ENCODE results near the gene PTPN6. TPM values are rescaled to one million over a fixed set of nuclear protein-coding genes. Genes with fewer than 3 reads are reported as not detected.

PTPN6 gene
- total and polyA plus RNA-seq, 10 of the 15 experiments (the other 5 are each of a cell fraction or from before 2014, with no cell fraction given), result 229 to 457 (median 370) TPM

- no peak for TF ChIP-seq ZNF384 (IDR thresholded peaks at IDR 0.05; ENCODE audit: borderline replicate concordance, low read depth, low read length)
- TF ChIP-seq TCF7 (IDR thresholded peaks at IDR 0.05; ENCODE audit: borderline replicate concordance), result no peak
- TF ChIP-seq SUPT20H (IDR thresholded peaks at IDR 0.05; ENCODE audit: borderline replicate concordance, control insufficient read depth, low read depth, low read length), result no peak
- no peak for TF ChIP-seq ZNF622 (IDR thresholded peaks at IDR 0.05)
- peak; percentile 54 for TF ChIP-seq IKZF1 (conservative IDR thresholded peaks at IDR 0.05)
- no peak for TF ChIP-seq IRF4 (IDR thresholded peaks at IDR 0.05; ENCODE audit: low read depth, low read length)
- TF ChIP-seq SMC3 (IDR thresholded peaks at IDR 0.05; ENCODE audit: borderline replicate concordance, low read length), result no peak
- no peak for TF ChIP-seq BCLAF1 (IDR thresholded peaks at IDR 0.05)
- TF ChIP-seq MTA2 (IDR thresholded peaks at IDR 0.05; ENCODE audit: low read depth), result peak; percentile 31; the same call in 1 of the 2 replicates
- no peak for TF ChIP-seq PAX8 (IDR thresholded peaks at IDR 0.05)
- TF ChIP-seq ZNF207 (IDR thresholded peaks at IDR 0.05; ENCODE audit: borderline replicate concordance), result no peak
- no peak for TF ChIP-seq RBBP5 (conservative IDR thresholded peaks at IDR 0.05)
- TF ChIP-seq EED (IDR thresholded peaks at IDR 0.05; ENCODE audit: low read depth), result 0 out of 2 replicates have a peak, but pooled peaks have one; percentile 24
- no peak for TF ChIP-seq TBL1XR1 (IDR thresholded peaks at IDR 0.05; ENCODE audit: low read depth, low read length)
- TF ChIP-seq ZNF274 (IDR thresholded peaks at IDR 0.05; ENCODE audit: insufficient read depth, insufficient read length), result no peak
- TF ChIP-seq YBX1 (IDR thresholded peaks at IDR 0.05), result no peak
- no peak for TF ChIP-seq GABPA (IDR thresholded peaks at IDR 0.05; ENCODE audit: low read depth)
- no peak for TF ChIP-seq RAD51 (IDR thresholded peaks at IDR 0.05)
- no peak for TF ChIP-seq JUND (IDR thresholded peaks at IDR 0.05; ENCODE audit: low read depth, low read length)
- peak; percentile 80; the same call in 1 of the 2 replicates for TF ChIP-seq ESRRA (IDR thresholded peaks at IDR 0.05; ENCODE audit: low read length)
- peak; percentile 70 for TF ChIP-seq MEF2A (IDR thresholded peaks at IDR 0.05; ENCODE audit: insufficient read depth, low read depth, low read length)
- no peak for TF ChIP-seq SPI1 (IDR thresholded peaks at IDR 0.05; ENCODE audit: borderline replicate concordance, insufficient read depth, low read depth, low read length)
- TF ChIP-seq KDM1A (IDR thresholded peaks at IDR 0.05; ENCODE audit: borderline replicate concordance), result no peak
- no peak for TF ChIP-seq ZSCAN29 (IDR thresholded peaks at IDR 0.05)
- TF ChIP-seq SP1 (IDR thresholded peaks at IDR 0.05; ENCODE audit: low read depth, low read length), result peak; percentile 8
- TF ChIP-seq MYC (IDR thresholded peaks at IDR 0.05; ENCODE audit: insufficient read depth, insufficient read length, insufficient replicate concordance, low read length, severe bottlenecking), result no peak
- no peak for TF ChIP-seq CEBPZ (IDR thresholded peaks at IDR 0.05; ENCODE audit: low read depth, low read length)
- TF ChIP-seq FOS (IDR thresholded peaks at IDR 0.05; ENCODE audit: borderline replicate concordance, extremely low read depth, insufficient read length), result no peak
These were observed 2.1 kb upstream of the PTPN6 start (continued) for GRCh38 chr12:6948873-6949594.

Measured in GM12878 (cell line).